Hematopoietic multipotent progenitor cell treated with erythropoietin and hydrocortisone succinate and interleukin-3 and kit ligand, for 6 days (in vitro differentiated cells): ENCODE measurements around the gene AQP6.

Experiments used
- DNase-seq: peaks from one replicate; pipeline ENCODE4 v3.0.0-alpha.2; 2015

The AQP6 gene, protein sequence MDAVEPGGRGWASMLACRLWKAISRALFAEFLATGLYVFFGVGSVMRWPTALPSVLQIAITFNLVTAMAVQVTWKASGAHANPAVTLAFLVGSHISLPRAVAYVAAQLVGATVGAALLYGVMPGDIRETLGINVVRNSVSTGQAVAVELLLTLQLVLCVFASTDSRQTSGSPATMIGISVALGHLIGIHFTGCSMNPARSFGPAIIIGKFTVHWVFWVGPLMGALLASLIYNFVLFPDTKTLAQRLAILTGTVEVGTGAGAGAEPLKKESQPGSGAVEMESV

GRCh38 chr12:49972641-49973360 is at the start of gene AQP6:
Gene AQP6 (plus strand): TSS chr12:49972947. CDS start chr12:49973174, 227 bp downstream.
- DNase-seq, result no peak

DNA sequence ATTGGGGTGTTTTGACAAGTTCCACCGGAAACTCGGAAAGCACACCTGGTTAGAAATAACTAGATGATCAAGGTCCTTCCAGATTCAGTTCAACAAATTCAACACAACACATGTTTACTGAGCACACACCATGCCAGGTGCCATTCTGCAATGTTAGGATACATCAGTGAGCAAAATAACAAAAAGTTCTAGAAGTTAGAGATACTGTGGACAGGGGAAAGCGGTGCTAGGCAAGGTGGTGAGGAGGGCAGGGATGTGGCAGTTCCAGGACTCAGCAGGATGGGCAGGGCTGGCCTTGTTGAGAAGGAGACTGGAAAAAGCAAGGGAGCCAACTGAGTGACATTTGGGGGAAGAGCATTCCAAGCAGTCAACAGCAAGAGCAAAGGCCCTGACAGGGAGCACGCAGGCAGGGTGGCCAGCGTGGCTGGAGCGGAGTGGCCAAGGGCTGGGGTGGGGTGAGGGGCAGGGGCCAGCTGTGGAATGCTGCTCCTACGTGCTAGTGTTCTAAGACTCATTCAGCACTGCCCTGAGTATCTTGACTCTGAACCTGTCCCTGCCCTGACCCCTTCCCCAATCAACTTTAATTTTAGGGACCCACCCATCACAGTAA is 49.6 kb upstream of the AQP6 start:
- DNase-seq, result no peak

- no peak for DNase-seq
Observed at GRCh38 chr12:49923880-49924556, 48.7 kb upstream of the AQP6 start.

- DNase-seq, result no peak
Observed at GRCh38 chr12:49924628-49925246, 48.0 kb upstream of the AQP6 start.

- no peak for DNase-seq
Observed at GRCh38 chr12:49925433-49926204, 47.1 kb upstream of the AQP6 start.

DNA sequence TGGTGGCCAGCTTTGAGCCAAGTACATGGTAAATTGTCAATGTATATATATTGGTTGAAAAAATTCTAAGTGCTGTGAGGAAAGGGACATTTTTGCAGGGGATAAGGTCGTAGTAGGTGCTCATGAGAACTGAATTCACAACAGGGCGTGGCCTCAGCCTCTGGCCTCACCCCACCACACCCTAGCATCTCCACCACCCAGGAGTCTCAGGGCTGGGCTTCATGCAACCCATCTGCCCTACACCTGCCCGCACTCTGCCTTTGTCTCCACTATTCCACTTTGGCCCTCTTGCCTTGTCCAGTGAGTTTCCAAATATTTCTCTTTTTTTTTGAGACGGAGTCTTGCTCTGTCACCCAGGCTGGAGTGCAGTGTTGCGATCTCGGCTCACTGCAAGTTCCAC is 44.3 kb upstream of the AQP6 start:
- no peak for DNase-seq

GRCh38 chr12:49929581-49929980 is 43.2 kb upstream of the AQP6 start:
- DNase-seq, result no peak

DNA sequence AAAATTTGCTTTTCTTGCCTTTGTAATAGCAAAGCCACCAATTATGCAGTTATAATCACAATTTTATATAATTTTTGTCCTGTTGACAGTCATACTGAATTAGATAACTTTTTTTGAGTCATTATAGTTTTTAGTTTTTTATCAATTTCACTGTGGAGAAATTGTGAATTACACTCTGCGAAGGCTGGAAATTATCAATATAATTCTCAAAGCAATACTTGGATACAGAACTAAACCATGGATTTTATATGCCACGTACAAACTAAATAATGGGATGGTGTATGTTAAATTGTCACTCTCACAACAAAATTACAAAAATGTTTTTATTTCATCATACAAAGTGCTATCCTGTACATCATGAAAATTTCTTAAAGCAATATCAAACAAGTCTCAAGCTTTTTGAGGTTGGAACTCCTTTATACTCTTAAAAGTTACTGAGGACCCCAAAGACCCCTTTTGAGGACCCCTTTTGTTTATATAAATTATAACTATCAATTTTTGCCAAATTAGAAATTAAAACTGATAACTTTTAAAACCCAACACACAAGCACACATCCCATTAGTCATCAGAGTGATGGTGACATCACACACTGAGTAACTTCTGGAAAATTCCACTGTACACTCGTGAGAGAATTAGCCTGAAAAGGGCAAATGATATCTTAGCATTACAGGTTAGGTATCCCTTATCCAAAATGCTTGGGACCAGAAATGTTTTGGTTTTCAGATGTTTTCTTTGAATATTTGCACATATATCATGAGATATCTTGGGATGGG is 42.0 kb upstream of the AQP6 start:
- no peak for DNase-seq

GRCh38 chr12:49932023-49932422 is 40.7 kb upstream of the AQP6 start:
- no peak for DNase-seq

- DNase-seq, result no peak
Observed at GRCh38 chr12:49932533-49933130, 40.1 kb upstream of the AQP6 start.

DNA sequence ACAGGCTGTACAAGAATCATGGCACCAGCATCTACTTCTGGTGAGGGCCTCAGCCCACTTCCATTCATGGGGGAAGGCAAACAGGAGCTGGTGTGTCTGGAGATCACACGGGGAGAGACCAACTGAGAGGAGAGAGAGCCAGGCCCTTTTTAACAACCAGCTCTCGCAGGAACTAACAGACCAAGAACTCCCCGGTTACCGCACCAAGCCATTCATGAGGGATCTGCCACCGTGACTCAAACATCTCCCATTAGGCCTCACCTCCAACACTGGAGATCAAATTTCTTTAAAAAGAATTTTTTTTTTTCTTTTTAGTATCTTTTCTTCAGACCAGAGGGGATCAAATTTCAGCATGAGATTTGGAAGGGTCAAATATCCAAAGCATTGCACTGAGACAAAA is 39.0 kb upstream of the AQP6 start:
- DNase-seq, result no peak

GRCh38 chr12:49934505-49934904 is 38.2 kb upstream of the AQP6 start:
- no peak for DNase-seq

DNA sequence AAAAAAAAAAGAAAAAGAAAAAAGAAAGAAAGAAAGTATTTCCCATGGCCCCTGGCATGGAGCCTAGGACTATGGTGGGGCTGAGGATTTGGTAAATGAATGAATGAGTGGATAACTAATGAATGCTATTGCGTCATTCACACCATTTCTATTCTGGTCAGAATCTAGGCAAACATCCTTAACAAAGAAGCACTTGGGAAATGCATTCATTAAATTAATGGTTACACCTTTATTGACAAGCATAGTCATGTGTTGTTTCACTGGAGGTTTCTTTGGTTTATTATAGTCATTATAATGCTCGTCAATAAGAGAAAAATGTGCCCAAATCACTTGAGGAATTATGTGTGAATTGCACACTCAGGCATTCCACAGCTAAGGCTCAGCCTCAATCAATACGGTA is 35.8 kb upstream of the AQP6 start:
- no peak for DNase-seq

- DNase-seq, result no peak
Observed at GRCh38 chr12:49937639-49938300, 35.0 kb upstream of the AQP6 start.

- DNase-seq, result no peak
Observed at GRCh38 chr12:49939307-49939706, 33.4 kb upstream of the AQP6 start.

- no peak for DNase-seq
Observed at GRCh38 chr12:49939707-49940106, 33.0 kb upstream of the AQP6 start.

GRCh38 chr12:49941556-49942511 is 30.9 kb upstream of the AQP6 start:
- no peak for DNase-seq

DNA sequence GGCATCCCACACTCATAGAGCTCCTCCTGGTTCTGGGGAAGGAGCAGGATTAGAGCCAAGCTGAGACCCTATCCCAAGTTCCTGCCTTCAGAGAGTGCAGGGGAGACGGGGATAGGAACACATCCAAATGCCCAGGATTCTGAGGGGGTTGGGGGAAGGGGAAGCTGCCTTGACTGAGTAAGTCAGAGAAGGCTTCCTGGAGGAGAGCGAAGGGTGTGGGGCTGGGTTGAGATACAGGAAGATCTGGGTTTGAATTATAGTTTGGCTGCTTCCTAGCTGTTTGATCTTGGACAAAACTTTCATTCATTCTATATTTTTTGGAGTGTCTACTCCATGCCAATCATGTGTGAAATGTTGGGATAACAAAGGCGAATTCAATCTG is 30.2 kb upstream of the AQP6 start:
- DNase-seq, result no peak

DNA sequence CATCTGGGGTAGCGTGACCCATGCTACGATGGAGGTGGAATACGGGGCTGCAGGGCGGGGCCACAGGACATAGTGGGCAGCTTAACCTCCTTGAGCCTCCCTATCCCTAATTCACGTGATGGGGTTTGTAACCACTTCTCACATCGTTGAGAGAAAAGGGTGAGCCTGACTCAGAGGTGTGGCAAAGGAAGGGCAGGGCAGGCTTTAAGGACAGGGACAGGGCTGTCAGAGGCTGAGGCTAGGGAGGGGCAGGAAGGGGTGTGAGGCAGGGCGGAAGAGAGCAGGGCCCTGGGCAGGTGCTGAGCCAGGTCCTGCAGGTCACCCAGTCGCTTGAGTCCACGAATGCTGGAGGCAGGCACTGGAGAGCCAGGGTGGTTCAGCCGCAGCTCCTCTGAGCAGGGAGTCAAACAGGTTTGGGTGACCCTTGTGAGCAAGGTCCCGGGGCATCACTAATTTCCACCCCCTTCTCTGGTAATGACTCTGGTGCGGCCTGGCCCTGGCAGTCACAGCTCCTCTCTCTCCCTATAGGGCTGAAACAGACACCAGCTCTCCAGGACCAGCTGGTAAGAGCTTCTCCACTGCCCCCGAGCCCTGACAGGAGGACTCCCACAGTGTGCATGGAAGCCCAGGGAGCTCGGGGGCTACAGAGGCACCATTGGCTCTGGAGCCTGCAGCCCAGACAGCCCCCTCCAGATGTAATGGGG is 29.7 kb upstream of the AQP6 start:
- no peak for DNase-seq
